HCT116 (cell line): Measurements from ENCODE around the gene RPS6KL1. TPM values are rescaled to one million over a fixed set of nuclear protein-coding genes. Genes with fewer than 3 reads are reported as not detected.
"Not testable (repeated sequence)": the region's sequence is repeated elsewhere in the genome, so short reads cannot be mapped to it uniquely, and the experiment has no call there.

Source experiments
- ATAC-seq: fragments of 200-7000 bp; cut with Tn5 transposase; 2 replicates; pipeline ENCODE4 v1.9.1; 2020; ENCODE audit warnings: mild to moderate bottlenecking, moderate library complexity
- BruUV-seq: library from RNA; stranded (reverse); fragments of 400-500 nt; replicated peaks from 2 replicates; lab custom pipeline; 2021; lab: Mats Ljungman, UMichigan
- CTCF ChIA-PET: fragments of 300-600 bp; sonication (Branson Sonifier 250); formaldehyde crosslinking; loops from one replicate; lab custom pipeline; 2021; ENCODE audit warnings: antibody characterized with exemption; lab: Charles Lee
- POLR2A ChIA-PET: fragments of 300-600, 350-600 bp; sonication (Branson Sonifier 250); formaldehyde crosslinking; loops from one replicate; lab custom pipeline; 2021; ENCODE audit warnings: antibody characterized with exemption; lab: Charles Lee
- RAD21 ChIA-PET, 2 experiments: fragments of 300-600 bp; sonication (Branson Sonifier 250); formaldehyde crosslinking; loops; one replicate each; lab custom pipeline; 2023; ENCODE audit warnings: low total read pairs in 2 of 2; ENCODE audit not compliant: uncharacterized antibody in 2 of 2, unreplicated experiment in 2 of 2, low non-redundant PET in 1 of 2; lab: Charles Lee
- DNase-seq: peaks from one replicate; pipeline ENCODE4 v3.0.0-alpha.2; 2010; ENCODE audit warnings: low read depth, low spot score
- H2AFZ ChIP-seq: fragments of 200-600 bp; shearing (Covaris generic), sonication (generic); 2 replicates; pipeline ENCODE4 v1.6.1; 2017; ENCODE audit warnings: low read depth, mixed run types, mixed read lengths, antibody characterized with exemption, low read length; ENCODE audit not compliant: poor library complexity, severe bottlenecking
- H3K27ac ChIP-seq: 2 replicates; pipeline ENCODE4 v1.5.1; 2012; ENCODE audit warnings: low read depth, low read length
- H3K27me3 ChIP-seq: fragments of 200-600 bp; sonication (generic); 2 replicates; pipeline ENCODE4 v1.6.1; 2016; ENCODE audit warnings: mixed run types, low read length, mixed read lengths; ENCODE audit not compliant: insufficient read depth
- H3K36me3 ChIP-seq, 2 experiments: fragments of 200-500 bp in 1 of 2; fragments of 200-600 bp in 1 of 2; sonication (Bioruptor generic) in 1 of 2; sonication (generic) in 1 of 2; 2 replicates each; pipeline versions ENCODE4 v1.5.1 to v1.6.1; 2014 to 2016; ENCODE audit warnings: low read length in 2 of 2, inconsistent platforms in 1 of 2, mixed read lengths in 1 of 2, mixed run types in 1 of 2; ENCODE audit not compliant: insufficient read depth in 2 of 2, control insufficient read depth in 1 of 2
- H3K4me1 ChIP-seq, 2 experiments: fragments of 200-600 bp in 1 of 2; sonication (generic) in 1 of 2; 2 replicates each; pipeline versions ENCODE4 v1.5.1 to v1.6.1; 2012 to 2017; ENCODE audit warnings: low read length in 2 of 2, inconsistent platforms in 1 of 2, mild to moderate bottlenecking in 1 of 2, mixed read lengths in 1 of 2, mixed run types in 1 of 2, moderate library complexity in 1 of 2; ENCODE audit not compliant: insufficient read depth in 2 of 2, control insufficient read depth in 1 of 2
- H3K4me2 ChIP-seq: fragments of 200-600 bp; sonication (generic); 2 replicates; pipeline ENCODE4 v1.6.1; 2017; ENCODE audit warnings: mixed run types, low read length, mixed read lengths
- H3K4me3 ChIP-seq, 2 experiments: fragments of 200-600 bp in 1 of 2; sonication (generic) in 1 of 2; replicated peaks in 1 of 2; 2 replicates each; pipeline ENCODE4 v1.5.1; 2011 to 2016; ENCODE audit warnings: low read length in 2 of 2, control low read depth in 1 of 2, low read depth in 1 of 2, mild to moderate bottlenecking in 1 of 2, mixed read lengths in 1 of 2, mixed run types in 1 of 2
- H3K79me2 ChIP-seq: fragments of 200-600 bp; sonication (generic); 2 replicates; pipeline ENCODE4 v1.6.1; 2017; ENCODE audit warnings: mild to moderate bottlenecking, mixed run types, low read length, moderate library complexity, mixed read lengths; ENCODE audit not compliant: insufficient read depth
- H3K9ac ChIP-seq: fragments of 200-600 bp; sonication (generic); 2 replicates; pipeline ENCODE4 v1.6.1; 2016; ENCODE audit warnings: low read length, mixed read lengths
- H3K9me2 ChIP-seq: fragments of 200-600 bp; sonication (generic), shearing (Covaris generic); 2 replicates; pipeline ENCODE4 v1.6.1; 2017; ENCODE audit warnings: mixed run types, mild to moderate bottlenecking, moderate library complexity; ENCODE audit not compliant: insufficient read depth
- H3K9me3 ChIP-seq, 2 experiments: fragments of 200-500 bp in 1 of 2; fragments of 200-600 bp in 1 of 2; sonication (Bioruptor generic) in 1 of 2; sonication (generic) in 1 of 2; 2 replicates each; pipeline ENCODE4 v1.6.1; 2014 to 2017; ENCODE audit warnings: low read length in 2 of 2, mixed read lengths in 2 of 2, inconsistent platforms in 1 of 2, low read depth in 1 of 2, mild to moderate bottlenecking in 1 of 2, mixed run types in 1 of 2, moderate library complexity in 1 of 2; ENCODE audit not compliant: control insufficient read depth in 1 of 2, insufficient read depth in 1 of 2
- H4K20me1 ChIP-seq: fragments of 200-600 bp; sonication (generic), shearing (Covaris generic); 2 replicates; pipeline ENCODE4 v1.6.1; 2017; ENCODE audit warnings: mixed run types, mild to moderate bottlenecking, moderate library complexity; ENCODE audit not compliant: insufficient read depth
- RAD21 ChIP-seq: IDR thresholded peaks from 2 replicates; pipeline ENCODE4 v1.6.1; 2012; ENCODE audit warnings: low read depth, mild to moderate bottlenecking
- YY1 ChIP-seq: IDR thresholded peaks from 2 replicates; pipeline ENCODE4 v1.6.1; 2011; ENCODE audit warnings: low read length, low read depth, moderate library complexity, mild to moderate bottlenecking; ENCODE audit not compliant: insufficient replicate concordance; ENCODE audit errors: extremely low read depth
- intact Hi-C: fragments of 100-400 bp; cut with micrococcal nuclease; formaldehyde crosslinking; loops from 2 replicates; pipeline ENCODE4 v1.10.0; 2022
- total RNA-seq: library from RNA; stranded (reverse); gene quantifications from one replicate; pipeline ENCODE4 v1.2.1, GENCODE V29; 2021; ENCODE audit not compliant: unreplicated experiment
- TF ChIP-seq, protein P1 (sequence below): IDR thresholded peaks from 2 replicates; pipeline ENCODE4 v1.6.1; 2012; ENCODE audit warnings: low read depth

The RPS6KL1 gene
- total RNA-seq, 1 experiment from 2014 or later = 6.7 TPM

DNA sequence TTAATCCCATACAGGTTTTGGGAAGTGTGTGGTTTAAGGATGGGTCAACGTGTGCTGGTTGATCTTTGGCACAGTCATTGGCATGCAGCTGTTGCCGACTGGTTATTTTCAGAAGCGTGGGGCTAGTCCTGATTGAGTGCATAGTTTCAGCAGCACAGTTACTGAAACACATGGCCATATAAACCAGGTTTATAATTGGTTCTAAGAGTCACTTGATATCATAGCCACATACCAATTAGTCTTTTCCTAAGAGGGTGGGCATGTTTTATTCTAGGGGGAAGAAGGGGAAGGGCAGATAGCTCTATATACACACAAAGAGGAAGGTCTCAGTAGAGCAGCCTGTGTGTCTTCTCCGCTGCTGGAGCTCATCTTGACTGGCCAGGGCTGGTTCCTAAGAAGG lies 11.0 kb upstream of the RPS6KL1 start:
- POLR2A ChIA-PET = interaction anchor here (0.5 kb wide), 1 partner anchor 359 kb away, joined by 4 read pairs; no protein-coding TSS in a partner anchor

DNA sequence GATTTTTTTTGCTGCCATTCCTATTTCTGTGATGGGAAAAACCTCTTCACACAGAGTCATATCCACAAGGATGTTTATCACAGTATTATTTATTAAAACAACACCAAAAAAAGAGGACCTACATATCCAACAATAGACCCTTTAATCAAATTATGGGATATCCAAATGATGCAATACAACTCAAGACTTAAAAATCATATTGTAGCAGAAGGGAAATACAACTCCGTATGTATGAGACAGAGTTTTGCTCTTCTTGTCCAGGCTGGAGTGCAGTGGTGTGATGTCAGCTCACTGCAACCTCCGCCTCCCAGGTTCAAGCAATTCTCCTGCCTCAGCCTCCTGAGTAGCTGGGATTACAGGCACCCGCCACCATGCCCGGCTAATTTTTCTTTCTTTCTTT lies 9.9 kb upstream of the RPS6KL1 start:
- H3K79me2 ChIP-seq, CTCF ChIA-PET, BruUV-seq, DNase-seq, H4K20me1 ChIP-seq, H3K4me3 ChIP-seq, ATAC-seq, H2AFZ ChIP-seq, intact Hi-C loops, RAD21 ChIA-PET, H3K36me3 ChIP-seq, H3K4me2 ChIP-seq, H3K4me1 ChIP-seq, H3K27ac ChIP-seq, H3K9ac ChIP-seq, H3K9me3 ChIP-seq, H3K9me2 ChIP-seq, H3K27me3 ChIP-seq, POLR2A ChIA-PET: not testable (repeated sequence)

More for the DNA sequence above, 11.0 kb upstream of the RPS6KL1 start:
- Histone ChIP-seq H3K9ac (no peak overlapping the region), H3K9me2 (no peaks in the 10 kb centered on the region)
- TF ChIP-seq RAD21 (no peak), YY1 (no peak)
- TF ChIP-seq, protein P1, sequence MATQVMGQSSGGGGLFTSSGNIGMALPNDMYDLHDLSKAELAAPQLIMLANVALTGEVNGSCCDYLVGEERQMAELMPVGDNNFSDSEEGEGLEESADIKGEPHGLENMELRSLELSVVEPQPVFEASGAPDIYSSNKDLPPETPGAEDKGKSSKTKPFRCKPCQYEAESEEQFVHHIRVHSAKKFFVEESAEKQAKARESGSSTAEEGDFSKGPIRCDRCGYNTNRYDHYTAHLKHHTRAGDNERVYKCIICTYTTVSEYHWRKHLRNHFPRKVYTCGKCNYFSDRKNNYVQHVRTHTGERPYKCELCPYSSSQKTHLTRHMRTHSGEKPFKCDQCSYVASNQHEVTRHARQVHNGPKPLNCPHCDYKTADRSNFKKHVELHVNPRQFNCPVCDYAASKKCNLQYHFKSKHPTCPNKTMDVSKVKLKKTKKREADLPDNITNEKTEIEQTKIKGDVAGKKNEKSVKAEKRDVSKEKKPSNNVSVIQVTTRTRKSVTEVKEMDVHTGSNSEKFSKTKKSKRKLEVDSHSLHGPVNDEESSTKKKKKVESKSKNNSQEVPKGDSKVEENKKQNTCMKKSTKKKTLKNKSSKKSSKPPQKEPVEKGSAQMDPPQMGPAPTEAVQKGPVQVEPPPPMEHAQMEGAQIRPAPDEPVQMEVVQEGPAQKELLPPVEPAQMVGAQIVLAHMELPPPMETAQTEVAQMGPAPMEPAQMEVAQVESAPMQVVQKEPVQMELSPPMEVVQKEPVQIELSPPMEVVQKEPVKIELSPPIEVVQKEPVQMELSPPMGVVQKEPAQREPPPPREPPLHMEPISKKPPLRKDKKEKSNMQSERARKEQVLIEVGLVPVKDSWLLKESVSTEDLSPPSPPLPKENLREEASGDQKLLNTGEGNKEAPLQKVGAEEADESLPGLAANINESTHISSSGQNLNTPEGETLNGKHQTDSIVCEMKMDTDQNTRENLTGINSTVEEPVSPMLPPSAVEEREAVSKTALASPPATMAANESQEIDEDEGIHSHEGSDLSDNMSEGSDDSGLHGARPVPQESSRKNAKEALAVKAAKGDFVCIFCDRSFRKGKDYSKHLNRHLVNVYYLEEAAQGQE = no peak
- TF ChIP-seq, all 23 proteins: peak for 0
- Histone ChIP-seq H3K4me1 (no peaks in the 10 kb centered on the region), H2AFZ (no peak overlapping the region), H3K27me3 (no peaks in the 10 kb centered on the region), H4K20me1 (no peaks in the 10 kb centered on the region), H3K9me3 (no peaks in the 10 kb centered on the region), H3K4me3 (no peak overlapping the region), H3K79me2 (no peaks in the 10 kb centered on the region), H3K4me2 (no peak overlapping the region), H3K27ac (no peak overlapping the region), H3K36me3 (no peaks in the 10 kb centered on the region)
- DNase-seq (no peak), ATAC-seq (no peak)
- ChIA-PET RAD21 (no interaction called here), CTCF (interaction anchor here (1.2 kb wide), 1 partner anchor 11 kb away, joined by 4 read pairs; no protein-coding TSS in a partner anchor)
- intact Hi-C loops = no loop called here
- BruUV-seq = no TSS peak
